ENCODE measurements around the gene S100PBP. TPM values are rescaled to one million over a fixed set of nuclear protein-coding genes. Genes with fewer than 3 reads are reported as not detected.

Gene S100PBP
- total RNA-seq, 1 donor from 2014 or later: 11.1 TPM

GRCh38 chr1:32878637-32879041 is 61.2 kb downstream of the S100PBP start:
- no peak overlapping the region for H3K27ac ChIP-seq (replicated peaks)
- H3K36me3 ChIP-seq: no peaks in the 10 kb centered on the region
- peaks cover 51% of the 10 kb centered on the region for H3K4me1 ChIP-seq
- intact Hi-C loops (cut with micrococcal nuclease): no loop called here
- TF ChIP-seq, protein P1, sequence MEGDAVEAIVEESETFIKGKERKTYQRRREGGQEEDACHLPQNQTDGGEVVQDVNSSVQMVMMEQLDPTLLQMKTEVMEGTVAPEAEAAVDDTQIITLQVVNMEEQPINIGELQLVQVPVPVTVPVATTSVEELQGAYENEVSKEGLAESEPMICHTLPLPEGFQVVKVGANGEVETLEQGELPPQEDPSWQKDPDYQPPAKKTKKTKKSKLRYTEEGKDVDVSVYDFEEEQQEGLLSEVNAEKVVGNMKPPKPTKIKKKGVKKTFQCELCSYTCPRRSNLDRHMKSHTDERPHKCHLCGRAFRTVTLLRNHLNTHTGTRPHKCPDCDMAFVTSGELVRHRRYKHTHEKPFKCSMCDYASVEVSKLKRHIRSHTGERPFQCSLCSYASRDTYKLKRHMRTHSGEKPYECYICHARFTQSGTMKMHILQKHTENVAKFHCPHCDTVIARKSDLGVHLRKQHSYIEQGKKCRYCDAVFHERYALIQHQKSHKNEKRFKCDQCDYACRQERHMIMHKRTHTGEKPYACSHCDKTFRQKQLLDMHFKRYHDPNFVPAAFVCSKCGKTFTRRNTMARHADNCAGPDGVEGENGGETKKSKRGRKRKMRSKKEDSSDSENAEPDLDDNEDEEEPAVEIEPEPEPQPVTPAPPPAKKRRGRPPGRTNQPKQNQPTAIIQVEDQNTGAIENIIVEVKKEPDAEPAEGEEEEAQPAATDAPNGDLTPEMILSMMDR (IDR thresholded peaks at IDR 0.05; ENCODE audit: borderline replicate concordance): no peak
- H3K27me3 ChIP-seq (ENCODE audit: low read depth): peaks cover 8% of the 10 kb centered on the region
- DNase-seq: no peak
- no peak overlapping the region for H3K4me3 ChIP-seq
- H3K9me3 ChIP-seq (replicated peaks): no peaks in the 10 kb centered on the region

DNA sequence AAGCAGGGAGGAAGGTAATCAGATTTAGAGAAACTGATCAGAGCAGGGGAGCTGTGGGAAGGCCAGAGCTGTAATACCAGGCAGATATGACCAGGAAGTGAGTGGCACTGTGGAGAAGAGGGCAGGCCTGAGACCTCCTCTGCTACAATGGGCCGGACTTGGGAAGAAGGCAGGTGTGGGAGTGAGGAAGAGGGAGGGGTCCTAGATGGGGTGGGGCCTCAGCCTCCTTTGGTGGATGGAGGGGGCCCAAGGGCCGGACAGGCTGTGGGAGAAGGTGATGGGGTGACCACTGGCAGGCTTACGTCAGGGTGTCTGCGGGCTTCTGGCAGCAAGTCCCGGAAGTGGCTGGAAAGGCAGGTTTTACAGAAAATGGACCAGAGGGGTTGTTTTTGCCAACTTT is 63.8 kb downstream of the S100PBP start:
- no peak for DNase-seq
- Histone ChIP-seq H3K27me3 (ENCODE audit: low read depth) (peaks cover 35% of the 10 kb centered on the region), H3K4me1 (peaks cover 56% of the 10 kb centered on the region), H3K27ac (replicated peaks) (peak overlapping the region; percentile 78), H3K36me3 (no peaks in the 10 kb centered on the region), H3K4me3 (no peak overlapping the region), H3K9me3 (replicated peaks) (no peaks in the 10 kb centered on the region)
- TF ChIP-seq, protein P1 (IDR thresholded peaks at IDR 0.05; ENCODE audit: borderline replicate concordance): no peak
- intact Hi-C loops (cut with micrococcal nuclease): no loop called here

DNA sequence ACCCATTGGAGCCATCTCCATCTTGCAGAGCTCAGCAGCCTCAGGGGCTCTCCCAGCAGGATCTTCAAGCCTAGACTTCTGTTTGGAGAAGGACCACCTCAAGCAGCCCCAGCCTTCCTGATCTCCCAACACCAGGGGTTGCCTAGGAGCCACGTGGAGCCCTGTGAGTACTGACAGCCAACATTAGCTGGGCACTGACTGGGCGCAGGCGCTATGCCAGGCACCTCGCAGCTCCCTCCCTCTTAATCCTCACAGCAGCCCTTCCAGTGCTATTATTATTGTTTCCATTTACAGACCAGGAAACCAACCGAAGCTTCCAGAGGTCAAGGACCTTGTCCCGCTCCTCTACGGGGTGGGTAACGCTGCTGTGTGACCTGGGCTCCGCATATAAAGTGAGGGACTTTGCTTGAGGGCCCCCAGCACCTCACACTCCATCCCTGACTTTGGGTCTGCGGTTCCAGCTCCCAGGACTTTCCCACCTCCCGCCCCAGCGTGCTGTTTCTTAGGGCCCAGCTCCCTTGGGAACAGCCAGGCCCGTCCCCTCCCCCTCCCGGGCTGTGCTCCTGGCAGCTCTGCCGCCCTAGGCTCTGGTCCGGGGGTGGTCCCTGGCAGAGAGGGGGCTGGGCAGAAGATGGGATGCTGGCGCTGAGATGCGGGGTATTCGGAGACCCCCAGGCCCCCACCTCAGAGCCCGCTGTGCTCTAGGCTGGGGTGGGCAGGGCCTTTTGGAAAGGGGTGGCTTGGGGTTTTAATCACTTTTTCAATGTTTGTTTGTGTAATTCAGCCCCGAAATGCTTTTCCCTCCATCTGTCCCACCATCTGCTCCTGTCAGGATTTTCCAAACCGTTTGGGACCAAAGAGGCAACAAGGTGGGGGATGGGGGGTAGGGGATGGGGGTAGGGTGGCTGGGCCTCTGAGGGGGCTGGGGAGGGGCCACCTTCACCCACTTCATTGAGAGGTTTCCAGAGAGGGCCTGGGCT is 64.7 kb downstream of the S100PBP start:
- H3K9me3 ChIP-seq (replicated peaks): no peaks in the 10 kb centered on the region
- peak overlapping the region; percentile 33 for H3K4me3 ChIP-seq
- H3K27ac ChIP-seq (replicated peaks): peak overlapping the region; percentile 78
- TF ChIP-seq, protein P1 (IDR thresholded peaks at IDR 0.05; ENCODE audit: borderline replicate concordance): no peak
- no peaks in the 10 kb centered on the region for H3K36me3 ChIP-seq
- H3K27me3 ChIP-seq (ENCODE audit: low read depth): peaks cover 37% of the 10 kb centered on the region
- intact Hi-C loops (cut with micrococcal nuclease): no loop called here
- peaks cover 53% of the 10 kb centered on the region for H3K4me1 ChIP-seq
- peak; percentile 69 for DNase-seq

GRCh38 chr1:32883338-32884031 is 66.0 kb downstream of the S100PBP start:
- H3K4me1 ChIP-seq: peaks cover 40% of the 10 kb centered on the region
- intact Hi-C loops (cut with micrococcal nuclease): no loop called here
- no peaks in the 10 kb centered on the region for H3K9me3 ChIP-seq (replicated peaks)
- TF ChIP-seq, protein P1 (IDR thresholded peaks at IDR 0.05; ENCODE audit: borderline replicate concordance): no peak
- DNase-seq: no peak
- H3K36me3 ChIP-seq: no peaks in the 10 kb centered on the region
- no peak overlapping the region for H3K4me3 ChIP-seq
- H3K27ac ChIP-seq (replicated peaks): no peak overlapping the region
- peaks cover 51% of the 10 kb centered on the region for H3K27me3 ChIP-seq (ENCODE audit: low read depth)

DNA sequence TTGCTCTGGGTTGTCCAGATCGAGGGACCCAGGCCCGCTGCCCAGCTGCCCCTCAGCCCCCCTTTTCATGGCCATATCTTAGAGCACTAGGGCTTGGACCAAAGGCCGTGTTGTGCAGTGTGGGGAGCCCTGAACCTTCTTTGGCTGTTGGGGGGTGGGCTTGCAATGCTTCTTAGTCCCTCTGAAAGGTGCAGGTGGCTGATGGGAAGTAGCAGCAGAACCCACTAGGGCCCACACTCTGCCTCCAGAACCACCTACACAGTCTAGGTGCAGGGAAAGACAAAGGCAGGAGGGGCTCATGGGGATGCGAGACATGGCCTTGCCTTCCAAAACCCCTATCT is 66.5 kb downstream of the S100PBP start:
- DNase-seq: no peak
- no peaks in the 10 kb centered on the region for H3K9me3 ChIP-seq (replicated peaks)
- TF ChIP-seq, protein P1 (IDR thresholded peaks at IDR 0.05; ENCODE audit: borderline replicate concordance): no peak
- no peaks in the 10 kb centered on the region for H3K36me3 ChIP-seq
- H3K27ac ChIP-seq (replicated peaks): no peak overlapping the region
- intact Hi-C loops (cut with micrococcal nuclease): no loop called here
- no peak overlapping the region for H3K4me3 ChIP-seq
- H3K27me3 ChIP-seq (ENCODE audit: low read depth): peaks cover 56% of the 10 kb centered on the region
- peaks cover 34% of the 10 kb centered on the region for H3K4me1 ChIP-seq
